ENCODE data around the gene LETMD1. TPM values are rescaled to one million over a fixed set of nuclear protein-coding genes. Genes with fewer than 3 reads are reported as not detected.

LETMD1 gene
- total and polyA plus RNA-seq, 2 of the 13 experiments (the other 11 are each of a cell fraction or from before 2014, with no cell fraction given) = 43.3 to 87.7 TPM

- no peak for TF ChIP-seq RERE (CRISPR knock-in tag; IDR thresholded peaks at IDR 0.05; ENCODE audit: low read depth)
- no peak for TF ChIP-seq NCOR1 (IDR thresholded peaks at IDR 0.05; ENCODE audit: borderline replicate concordance, low read length)
- TF ChIP-seq ZNF512 (CRISPR knock-in tag; IDR thresholded peaks at IDR 0.05) = no peak
- TF ChIP-seq EHMT2 (IDR thresholded peaks at IDR 0.05; ENCODE audit: borderline replicate concordance, low read depth, low read length) = no peak
- 0 out of 2 replicates have a peak, but pooled peaks have one; percentile 18 for TF ChIP-seq FOXJ3 (CRISPR knock-in tag; IDR thresholded peaks at IDR 0.05; ENCODE audit: borderline replicate concordance)
- peak; percentile 50; the same call in 1 of the 2 replicates for TF ChIP-seq ZNF317 (CRISPR knock-in tag; IDR thresholded peaks at IDR 0.05)
- no peak for TF ChIP-seq MAFG (CRISPR knock-in tag; IDR thresholded peaks at IDR 0.05)
- TF ChIP-seq CEBPG (CRISPR knock-in tag; IDR thresholded peaks at IDR 0.05) = no peak
- TF ChIP-seq ZNF644 (CRISPR knock-in tag; IDR thresholded peaks at IDR 0.05; ENCODE audit: low read depth) = no peak
- TF ChIP-seq ZNF235 (CRISPR knock-in tag; IDR thresholded peaks at IDR 0.05; ENCODE audit: borderline replicate concordance) = 0 out of 2 replicates have a peak, but pooled peaks have one; percentile 68
- TF ChIP-seq ZNF234 (CRISPR knock-in tag; conservative IDR thresholded peaks at IDR 0.05) = peak; percentile 71; the same call in 1 of the 2 replicates
- TF ChIP-seq FOXA1 (IDR thresholded peaks at IDR 0.05) = no peak
- no peak for TF ChIP-seq FOXA1 (CRISPR knock-in tag; IDR thresholded peaks at IDR 0.05)
- TF ChIP-seq MIER3 (CRISPR knock-in tag; IDR thresholded peaks at IDR 0.05; ENCODE audit: borderline replicate concordance) = no peak
- TF ChIP-seq ZNF44 (CRISPR knock-in tag; IDR thresholded peaks at IDR 0.05) = no peak
- no peak for TF ChIP-seq SMARCC2 (IDR thresholded peaks at IDR 0.05)
- peak; percentile 90 for TF ChIP-seq HCFC1 (IDR thresholded peaks at IDR 0.05; ENCODE audit: low read depth, low read length)
- TF ChIP-seq DZIP1 (CRISPR knock-in tag; IDR thresholded peaks at IDR 0.05) = no peak
- no peak for TF ChIP-seq CAMTA2 (CRISPR knock-in tag; IDR thresholded peaks at IDR 0.05; ENCODE audit: borderline replicate concordance)
- no peak for TF ChIP-seq SIX4 (CRISPR knock-in tag; IDR thresholded peaks at IDR 0.05)
- 0 out of 2 replicates have a peak, but pooled peaks have one; percentile 80 for TF ChIP-seq ZNF674 (CRISPR knock-in tag; IDR thresholded peaks at IDR 0.05; ENCODE audit: low read depth)
- 0 out of 2 replicates have a peak, but pooled peaks have one; percentile 35 for TF ChIP-seq FOXA3 (CRISPR knock-in tag; IDR thresholded peaks at IDR 0.05)
Observed at GRCh38 chr12:51083126-51083833, 35.2 kb downstream of the LETMD1 start, which contains the start of gene CSRNP2 (continued).
